Bronchus fibroblast of lung (primary cell): ENCODE data around the gene SMIM27. TPM values are rescaled to one million over a fixed set of nuclear protein-coding genes. Genes with fewer than 3 reads are reported as not detected.

Experiments used
- total RNA-seq: library from RNA; depleted of rRNA; stranded (reverse); fragments of >200 nt; gene quantifications from 2 replicates; pipeline ENCODE4 v1.2.3, GENCODE V29; 2015

Gene SMIM27
- total RNA-seq, result 6.8 and 7.7 TPM in 2 replicates

GRCh38 chr9:32552172-32552872, at the start of gene SMIM27, which contains the start of gene TOPORS:
Gene SMIM27, plus strand, starts transcription at chr9:32552327. Its CDS starts 108 bp downstream, at chr9:32552435.
Gene TOPORS, minus strand, starts transcription at chr9:32552586. Its CDS starts 150 bp downstream, at chr9:32552436.

DNA sequence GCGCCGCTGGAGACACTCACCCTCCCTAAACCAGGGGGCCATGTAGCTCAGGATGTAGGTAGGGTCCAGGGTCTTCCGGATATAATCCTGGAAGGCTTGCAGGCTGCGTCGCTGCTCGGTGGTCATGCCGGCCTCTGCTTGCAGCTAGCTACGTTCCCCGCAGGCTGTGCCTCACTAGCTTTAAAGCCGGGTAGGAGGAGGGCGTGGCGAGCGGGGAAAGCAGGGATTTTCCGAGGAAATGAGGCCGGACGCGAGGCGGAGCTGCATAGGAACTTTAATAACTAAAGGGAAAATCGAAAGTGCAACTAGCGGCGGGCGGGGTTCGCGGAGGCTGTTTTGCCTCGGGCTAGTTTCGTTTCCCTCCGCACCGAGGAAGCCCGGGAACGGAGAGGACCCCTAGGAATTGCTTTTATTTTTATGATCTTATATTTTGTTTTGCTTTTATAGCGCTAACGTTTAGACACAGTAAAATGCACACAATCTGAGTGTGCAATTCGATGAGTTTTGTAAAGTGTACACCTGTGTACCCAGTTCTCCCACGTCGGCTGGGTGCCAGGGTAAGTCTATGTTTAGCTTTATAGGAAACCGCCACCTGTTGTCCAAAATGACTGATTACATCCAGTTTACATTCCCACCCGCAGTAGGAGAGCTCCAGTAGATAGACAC, 26.0 kb upstream of the SMIM27 start, which contains the start of gene RIGI:
Gene RIGI (minus strand): TSS at position 156 of the 666 bp plus-strand sequence. CDS start 30 bp downstream, at position 126.

GRCh38 chr9:32572900-32573523, 20.9 kb downstream of the SMIM27 start, which contains the start of gene NDUFB6:
Gene NDUFB6, minus strand, starts transcription at chr9:32573159. Its CDS starts 99 bp downstream, at chr9:32573060.

Other genes with a start within 250 kb of the SMIM27 start
- gene ACO1, start 167.7 kb upstream of the SMIM27 start, total RNA-seq, result 50.8 and 52.9 TPM in 2 replicates
- 3.4 and 4.4 TPM in 2 replicates for gene RIGI, start 26.1 kb upstream of the SMIM27 start, total RNA-seq
- 9.1 and 10.9 TPM in 2 replicates for gene TOPORS, start 259 bp downstream of the SMIM27 start, total RNA-seq
- 62.3 and 76.0 TPM in 2 replicates for gene NDUFB6, start 20.8 kb downstream of the SMIM27 start, total RNA-seq
- not detected in 2 replicates for gene TAF1L, start 83.3 kb downstream of the SMIM27 start, total RNA-seq
- not detected in 2 replicates for gene TMEM215, start 231.2 kb downstream of the SMIM27 start, total RNA-seq